Osteocyte (in vitro differentiated cells): ENCODE measurements around the gene GUCD1. TPM values are rescaled to one million over a fixed set of nuclear protein-coding genes. Genes with fewer than 3 reads are reported as not detected.

ENCODE experiments used
- DNase-seq: peaks from one replicate; pipeline ENCODE4 v3.0.0; 2021; ENCODE audit warnings: mixed read lengths; ENCODE audit not compliant: unreplicated experiment; ENCODE audit errors: extremely low spot score
- H3K27ac Mint-ChIP-seq: one replicate; pipeline ENCODE4 v1.8.0; 2021; ENCODE audit warnings: mild to moderate bottlenecking, mixed read lengths; ENCODE audit not compliant: unreplicated experiment
- H3K27me3 Mint-ChIP-seq: one replicate; pipeline ENCODE4 v1.8.0; 2021; ENCODE audit warnings: mixed read lengths; ENCODE audit not compliant: unreplicated experiment
- H3K36me3 Mint-ChIP-seq: one replicate; pipeline ENCODE4 v1.8.0; 2021; ENCODE audit warnings: mixed read lengths; ENCODE audit not compliant: unreplicated experiment
- H3K4me1 Mint-ChIP-seq: one replicate; pipeline ENCODE4 v1.8.0; 2021; ENCODE audit warnings: mixed read lengths; ENCODE audit not compliant: unreplicated experiment
- H3K4me3 Mint-ChIP-seq: one replicate; pipeline ENCODE4 v1.8.0; 2021; ENCODE audit warnings: mild to moderate bottlenecking, moderate library complexity, mixed read lengths; ENCODE audit not compliant: unreplicated experiment
- H3K9me3 Mint-ChIP-seq: one replicate; pipeline ENCODE4 v1.8.0; 2021; ENCODE audit warnings: mixed read lengths; ENCODE audit not compliant: unreplicated experiment
- CTCF ChIP-seq: fragments of 200-600 bp; sonication (generic); IDR thresholded peaks from 2 replicates; pipeline ENCODE4 v1.5.0; 2021; ENCODE audit warnings: antibody characterized with exemption, mild to moderate bottlenecking, moderate library complexity
- total RNA-seq: library from RNA; stranded (reverse); gene quantifications from 2 replicates; pipeline ENCODE4 v1.2.1, GENCODE V29; 2021

GUCD1 gene
- total RNA-seq, 1 donor from 2014 or later = 79.3 TPM

- no peak for DNase-seq
- Mint-ChIP-seq H3K4me3 (no peak within 1 kb of the TSS), H3K9me3 (no peaks in the 10 kb centered on the region), H3K27me3 (peaks cover 6% of the 10 kb centered on the region), H3K4me1 (no peaks in the 10 kb centered on the region), H3K36me3 (no peaks in the 10 kb centered on the region), H3K27ac (no peak within 1 kb of the TSS)
- TF ChIP-seq CTCF = no peak
Measured at GRCh38 chr22:24494528-24495364, 60.2 kb downstream of the GUCD1 start, which contains the start of gene UPB1. TSS of gene UPB1 (plus strand) at chr22:24495332. CDS start at chr22:24495404, 72 bp downstream.

- Mint-ChIP-seq H3K27me3 (peaks cover 6% of the 10 kb centered on the region), H3K4me3 (no peak overlapping the region), H3K4me1 (peaks cover 1% of the 10 kb centered on the region), H3K27ac (no peak overlapping the region), H3K36me3 (no peaks in the 10 kb centered on the region), H3K9me3 (peaks cover 5% of the 10 kb centered on the region)
- no peak for DNase-seq
- TF ChIP-seq CTCF = no peak
Measured at GRCh38 chr22:24494167-24494527, 60.8 kb downstream of the GUCD1 start.

GRCh38 chr22:24492391-24492790 lies 62.5 kb downstream of the GUCD1 start:
- Mint-ChIP-seq H3K27me3 (peaks cover 6% of the 10 kb centered on the region), H3K9me3 (peaks cover 5% of the 10 kb centered on the region), H3K36me3 (no peaks in the 10 kb centered on the region), H3K4me1 (peaks cover 8% of the 10 kb centered on the region), H3K27ac (no peak overlapping the region), H3K4me3 (no peak overlapping the region)
- no peak for TF ChIP-seq CTCF
- DNase-seq = no peak

Other genes starting within 250 kb of the GUCD1 start
- 1.6 and 3.5 TPM in 2 replicates for gene ADORA2A, start 127.5 kb downstream of the GUCD1 start, total RNA-seq
- not detected in 2 replicates for gene UPB1, start 59.8 kb downstream of the GUCD1 start, total RNA-seq
- 73.3 and 84.9 TPM in 2 replicates for gene SNRPD3, start 861 bp upstream of the GUCD1 start, total RNA-seq
- 10.3 and 11.0 TPM in 2 replicates for gene LRRC75B, start 37.9 kb upstream of the GUCD1 start, total RNA-seq
- gene GGT1, start 48.1 kb upstream of the GUCD1 start, total RNA-seq = 1.9 and 2.6 TPM in 2 replicates
- gene PIWIL3, start 219.6 kb upstream of the GUCD1 start, total RNA-seq = not detected in 2 replicates